Calu3 (cell line): ENCODE results near the gene FOXP2. TPM values are rescaled to one million over a fixed set of nuclear protein-coding genes. Genes with fewer than 3 reads are reported as not detected.

Source experiments
- BruUV-seq: library from RNA; stranded (reverse); fragments of 400-500 nt; replicated peaks from 2 replicates; lab custom pipeline; 2021; lab: Mats Ljungman, UMichigan
- CTCF ChIA-PET: fragments of 300-600 bp; sonication (Branson Sonifier 250); formaldehyde crosslinking; loops from one replicate; lab custom pipeline; 2022; ENCODE audit warnings: antibody characterized with exemption; lab: Charles Lee
- DNase-seq: peaks from one replicate; pipeline ENCODE4 v3.0.0; 2022
- H3K27ac Mint-ChIP-seq: one replicate; pipeline ENCODE4 v1.8.0; 2022; ENCODE audit warnings: mixed read lengths; ENCODE audit not compliant: unreplicated experiment
- H3K27me3 Mint-ChIP-seq: one replicate; pipeline ENCODE4 v1.8.0; 2022; ENCODE audit warnings: mixed read lengths; ENCODE audit not compliant: unreplicated experiment
- H3K36me3 Mint-ChIP-seq: one replicate; pipeline ENCODE4 v1.8.0; 2022; ENCODE audit warnings: mild to moderate bottlenecking, moderate library complexity, mixed read lengths; ENCODE audit not compliant: insufficient read depth, unreplicated experiment
- H3K4me1 Mint-ChIP-seq: one replicate; pipeline ENCODE4 v1.8.0; 2022; ENCODE audit warnings: mild to moderate bottlenecking, low read depth, mixed read lengths; ENCODE audit not compliant: unreplicated experiment
- H3K4me3 Mint-ChIP-seq: one replicate; pipeline ENCODE4 v1.8.0; 2022; ENCODE audit warnings: mild to moderate bottlenecking, low read depth, moderate library complexity, mixed read lengths; ENCODE audit not compliant: unreplicated experiment
- H3K9me3 Mint-ChIP-seq: one replicate; pipeline ENCODE4 v1.8.0; 2022; ENCODE audit warnings: low read depth, mixed read lengths; ENCODE audit not compliant: unreplicated experiment
- intact Hi-C: fragments of 100-400 bp; cut with micrococcal nuclease; formaldehyde crosslinking; loops from one replicate; pipeline ENCODE4 v1.10.0; 2022; ENCODE audit not compliant: unreplicated experiment
- total RNA-seq: library from RNA; stranded (reverse); gene quantifications from 2 replicates; pipeline ENCODE4 v1.2.3, GENCODE V29; 2022
- TF ChIP-seq, protein P1 (sequence below): fragments of 200-600 bp; IDR thresholded peaks from one replicate; pipeline ENCODE4 v1.8.0; 2022; ENCODE audit warnings: antibody characterized with exemption; ENCODE audit not compliant: unreplicated experiment

Gene FOXP2
- total RNA-seq, 1 experiment from 2014 or later: 2.5 TPM

- CTCF ChIA-PET: no interaction called here
- DNase-seq: no peak
- Mint-ChIP-seq H3K4me3 (no peak overlapping the region), H3K27ac (no peak overlapping the region), H3K27me3 (no peaks in the 10 kb centered on the region), H3K36me3 (no peaks in the 10 kb centered on the region), H3K9me3 (no peaks in the 10 kb centered on the region), H3K4me1 (peaks cover 7% of the 10 kb centered on the region)
- TF ChIP-seq, protein P1, sequence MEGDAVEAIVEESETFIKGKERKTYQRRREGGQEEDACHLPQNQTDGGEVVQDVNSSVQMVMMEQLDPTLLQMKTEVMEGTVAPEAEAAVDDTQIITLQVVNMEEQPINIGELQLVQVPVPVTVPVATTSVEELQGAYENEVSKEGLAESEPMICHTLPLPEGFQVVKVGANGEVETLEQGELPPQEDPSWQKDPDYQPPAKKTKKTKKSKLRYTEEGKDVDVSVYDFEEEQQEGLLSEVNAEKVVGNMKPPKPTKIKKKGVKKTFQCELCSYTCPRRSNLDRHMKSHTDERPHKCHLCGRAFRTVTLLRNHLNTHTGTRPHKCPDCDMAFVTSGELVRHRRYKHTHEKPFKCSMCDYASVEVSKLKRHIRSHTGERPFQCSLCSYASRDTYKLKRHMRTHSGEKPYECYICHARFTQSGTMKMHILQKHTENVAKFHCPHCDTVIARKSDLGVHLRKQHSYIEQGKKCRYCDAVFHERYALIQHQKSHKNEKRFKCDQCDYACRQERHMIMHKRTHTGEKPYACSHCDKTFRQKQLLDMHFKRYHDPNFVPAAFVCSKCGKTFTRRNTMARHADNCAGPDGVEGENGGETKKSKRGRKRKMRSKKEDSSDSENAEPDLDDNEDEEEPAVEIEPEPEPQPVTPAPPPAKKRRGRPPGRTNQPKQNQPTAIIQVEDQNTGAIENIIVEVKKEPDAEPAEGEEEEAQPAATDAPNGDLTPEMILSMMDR: no peak
- intact Hi-C loops: no loop called here
- no TSS peak for BruUV-seq
These were observed 113.0 kb downstream of the FOXP2 start for GRCh38 chr7:114527589-114527988.

GRCh38 chr7:114530057-114530611 is 115.5 kb downstream of the FOXP2 start:
- Mint-ChIP-seq H3K9me3 (no peaks in the 10 kb centered on the region), H3K36me3 (no peaks in the 10 kb centered on the region), H3K4me3 (no peak overlapping the region), H3K4me1 (peaks cover 7% of the 10 kb centered on the region), H3K27ac (no peak overlapping the region), H3K27me3 (no peaks in the 10 kb centered on the region)
- intact Hi-C loops: no loop called here
- TF ChIP-seq, protein P1: no peak
- no TSS peak for BruUV-seq
- no peak for DNase-seq
- CTCF ChIA-PET: no interaction called here

DNA sequence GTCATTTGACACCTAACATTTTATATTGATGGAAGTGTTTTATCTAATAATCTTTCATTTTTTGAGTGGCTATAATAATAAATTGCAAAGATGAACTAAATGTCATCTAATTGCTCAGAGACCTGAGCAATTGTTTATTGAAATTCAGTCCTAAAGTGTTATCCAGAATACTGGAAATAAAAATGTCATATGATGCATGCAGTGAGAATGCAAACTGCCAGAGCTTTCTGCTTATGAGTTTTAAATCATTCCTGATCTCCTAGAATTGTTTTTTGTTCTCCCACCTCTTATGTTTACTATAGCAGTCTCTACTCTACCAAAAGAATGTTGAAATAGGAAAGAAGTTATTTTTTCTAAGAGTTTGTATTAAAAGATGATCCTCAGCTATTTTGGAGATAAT is 116.7 kb downstream of the FOXP2 start:
- Mint-ChIP-seq H3K4me1 (peaks cover 7% of the 10 kb centered on the region), H3K36me3 (no peaks in the 10 kb centered on the region), H3K4me3 (no peak overlapping the region), H3K27me3 (no peaks in the 10 kb centered on the region), H3K27ac (no peak overlapping the region), H3K9me3 (no peaks in the 10 kb centered on the region)
- no peak for DNase-seq
- CTCF ChIA-PET: no interaction called here
- TF ChIP-seq, protein P1: no peak
- BruUV-seq: no TSS peak
- intact Hi-C loops: no loop called here

GRCh38 chr7:114533131-114533530 is 118.5 kb downstream of the FOXP2 start:
- intact Hi-C loops: no loop called here
- CTCF ChIA-PET: no interaction called here
- Mint-ChIP-seq H3K36me3 (no peaks in the 10 kb centered on the region), H3K4me1 (peaks cover 7% of the 10 kb centered on the region), H3K27me3 (no peaks in the 10 kb centered on the region), H3K9me3 (no peaks in the 10 kb centered on the region), H3K4me3 (no peak overlapping the region), H3K27ac (no peak overlapping the region)
- DNase-seq: no peak
- TF ChIP-seq, protein P1: no peak
- BruUV-seq: no TSS peak
